OCI-LY3 (cell line): ENCODE results near the gene GGT7.
A peak's percentile ranks its signal among the peaks of the same experiment; 100 is the strongest.

Source experiments
- H2AFZ ChIP-seq: fragments of 200-600, 300-600 bp; shearing (Covaris generic); 2 replicates; pipeline ENCODE4 v1.6.0; 2014; ENCODE audit warnings: antibody characterized with exemption, low read depth, low read length
- H3K27ac ChIP-seq: fragments of 200-600, 300-600 bp; sonication (generic); 2 replicates; pipeline ENCODE4 v1.5.1; 2014; ENCODE audit warnings: mild to moderate bottlenecking, low read length, moderate library complexity, mixed read lengths
- H3K27me3 ChIP-seq: fragments of 200-600, 300-600 bp; sonication (generic); 2 replicates; pipeline ENCODE4 v1.6.1; 2014; ENCODE audit warnings: low read depth, low read length, mixed read lengths
- H3K36me3 ChIP-seq: fragments of 200-600, 300-600 bp; sonication (generic); replicated peaks from 2 replicates; pipeline ENCODE3; 2014; ENCODE audit warnings: low read depth, low read length, mixed read lengths
- H3K4me1 ChIP-seq: fragments of 300-600, 200-600 bp; sonication (generic); 2 replicates; pipeline ENCODE4 v1.6.1; 2014; ENCODE audit warnings: low read length, mixed read lengths
- H3K4me2 ChIP-seq: fragments of 200-600, 300-600 bp; sonication (generic); 2 replicates; pipeline ENCODE4 v1.6.1; 2014; ENCODE audit warnings: low read length, mixed read lengths
- H3K4me3 ChIP-seq: fragments of 300-600, 200-600 bp; sonication (generic); 2 replicates; pipeline ENCODE4 v1.5.1; 2014; ENCODE audit warnings: antibody characterized with exemption, mild to moderate bottlenecking, low read length, moderate library complexity
- H3K79me2 ChIP-seq: fragments of 300-600, 200-600 bp; shearing (Covaris generic); 2 replicates; pipeline ENCODE4 v1.6.1; 2014; ENCODE audit warnings: mild to moderate bottlenecking, low read length, mixed read lengths
- H3K9ac ChIP-seq: fragments of 300-600, 200-600 bp; shearing (Covaris generic); 2 replicates; pipeline ENCODE4 v1.6.0; 2014; ENCODE audit warnings: mild to moderate bottlenecking, low read length, moderate library complexity
- H3K9me3 ChIP-seq: fragments of 200-600, 300-600 bp; shearing (Covaris generic); 2 replicates; pipeline ENCODE4 v1.6.1; 2014; ENCODE audit warnings: low read length, mixed read lengths; ENCODE audit not compliant: insufficient read depth
- H4K20me1 ChIP-seq: fragments of 200-600, 300-600 bp; sonication (generic); 2 replicates; pipeline ENCODE4 v1.6.1; 2016; ENCODE audit warnings: low read length, mixed read lengths; ENCODE audit not compliant: insufficient read depth
- CTCF ChIP-seq: fragments of 200-600, 300-600 bp; sonication (generic); IDR thresholded peaks from 2 replicates; pipeline ENCODE4 v1.5.1; 2014; ENCODE audit warnings: antibody characterized with exemption, low read length, low read depth
- EZH2phosphoT487 ChIP-seq: fragments of 200-600 bp; shearing (Covaris generic); IDR thresholded peaks from 2 replicates; pipeline ENCODE4 v1.6.1; 2018; ENCODE audit warnings: antibody characterized with exemption, mixed run types, low read depth

GGT7 gene

GRCh38 chr20:34872622-34873224, at the start of gene GGT7:
TSS of gene GGT7 (minus strand) at chr20:34872856. CDS start at chr20:34872815, 41 bp downstream.
- peak within 1 kb of the TSS; percentile 81 for H3K4me2 ChIP-seq
- peak within 1 kb of the TSS; percentile 77 for H3K4me3 ChIP-seq
- no peaks in the 10 kb centered on the region for H4K20me1 ChIP-seq
- no peaks in the 10 kb centered on the region for H3K79me2 ChIP-seq
- H2AFZ ChIP-seq: peak within 1 kb of the TSS; percentile 74
- H3K9ac ChIP-seq: peak within 1 kb of the TSS; percentile 55
- 0 out of 2 replicates have a peak, but pooled peaks cover 3% of the 10 kb centered on the region for H3K27me3 ChIP-seq
- TF ChIP-seq EZH2phosphoT487: no peak
- TF ChIP-seq CTCF: peak; percentile 74
- H3K27ac ChIP-seq: no peak within 1 kb of the TSS
- H3K4me1 ChIP-seq: peaks cover 23% of the 10 kb centered on the region
- no peaks in the 10 kb centered on the region for H3K36me3 ChIP-seq
- H3K9me3 ChIP-seq: no peaks in the 10 kb centered on the region

GRCh38 chr20:34921436-34921835, 48.8 kb upstream of the GGT7 start:
- H3K4me2 ChIP-seq: no peak overlapping the region
- H3K27me3 ChIP-seq: no peaks in the 10 kb centered on the region
- H4K20me1 ChIP-seq: no peaks in the 10 kb centered on the region
- H3K9me3 ChIP-seq: no peaks in the 10 kb centered on the region
- no peaks in the 10 kb centered on the region for H3K79me2 ChIP-seq
- H3K36me3 ChIP-seq: peaks cover 11% of the 10 kb centered on the region
- no peak overlapping the region for H3K27ac ChIP-seq
- no peak overlapping the region for H3K4me3 ChIP-seq
- TF ChIP-seq EZH2phosphoT487: no peak
- no peak for TF ChIP-seq CTCF
- no peaks in the 10 kb centered on the region for H3K4me1 ChIP-seq
- H3K9ac ChIP-seq: no peak overlapping the region
- no peak overlapping the region for H2AFZ ChIP-seq

- Histone ChIP-seq H3K9ac (no peak overlapping the region), H3K27ac (no peak overlapping the region), H3K4me3 (no peak overlapping the region), H3K27me3 (no peaks in the 10 kb centered on the region), H3K9me3 (no peaks in the 10 kb centered on the region), H3K79me2 (no peaks in the 10 kb centered on the region), H4K20me1 (no peaks in the 10 kb centered on the region), H2AFZ (no peak overlapping the region), H3K4me2 (no peak overlapping the region), H3K4me1 (no peaks in the 10 kb centered on the region), H3K36me3 (peaks cover 6% of the 10 kb centered on the region)
- no peak for TF ChIP-seq CTCF
- no peak for TF ChIP-seq EZH2phosphoT487
These were observed 47.4 kb upstream of the GGT7 start for GRCh38 chr20:34920055-34920454.

- no peak overlapping the region for H3K9ac ChIP-seq
- no peak overlapping the region for H3K27ac ChIP-seq
- H3K9me3 ChIP-seq: no peaks in the 10 kb centered on the region
- TF ChIP-seq EZH2phosphoT487 (no peak), CTCF (no peak)
- H2AFZ ChIP-seq: no peak overlapping the region
- no peak overlapping the region for H3K4me3 ChIP-seq
- no peaks in the 10 kb centered on the region for H3K27me3 ChIP-seq
- no peaks in the 10 kb centered on the region for H3K79me2 ChIP-seq
- H3K4me2 ChIP-seq: no peak overlapping the region
- H3K36me3 ChIP-seq: no peaks in the 10 kb centered on the region
- no peaks in the 10 kb centered on the region for H4K20me1 ChIP-seq
- peaks cover 8% of the 10 kb centered on the region for H3K4me1 ChIP-seq
These were observed 44.2 kb upstream of the GGT7 start for GRCh38 chr20:34916774-34917354.
